PFSK-1 (cell line): ENCODE measurements around the gene PREP.

ENCODE experiments used
- FOXP2 ChIP-seq: optimal IDR thresholded peaks from 2 replicates; pipeline ENCODE3; 2011; ENCODE audit warnings: borderline replicate concordance, control low read depth, inconsistent platforms; ENCODE audit not compliant: insufficient read depth; ENCODE audit errors: extremely low read length, extremely low read depth
- POLR2AphosphoS5 ChIP-seq: IDR thresholded peaks from 2 replicates; pipeline ENCODE4 v1.6.1; 2012; ENCODE audit warnings: low read depth, mild to moderate bottlenecking, control low read depth, low read length, moderate library complexity
- REST ChIP-seq, 2 experiments: IDR thresholded peaks; 2 replicates each; pipeline versions ENCODE4 v1.6.1 to v1.8.0; 2011 to 2012; ENCODE audit warnings: low read depth in 2 of 2, low read length in 2 of 2, control low read depth in 1 of 2, inconsistent platforms in 1 of 2, mild to moderate bottlenecking in 1 of 2, moderate library complexity in 1 of 2; ENCODE audit not compliant: insufficient read depth in 1 of 2
- SIN3A ChIP-seq: IDR thresholded peaks from 2 replicates; pipeline ENCODE4 v1.6.1; 2012; ENCODE audit warnings: mild to moderate bottlenecking, low read length, moderate library complexity, borderline replicate concordance; ENCODE audit not compliant: insufficient read depth
- TAF1 ChIP-seq: IDR thresholded peaks from 2 replicates; pipeline ENCODE4 v1.6.1; 2012; ENCODE audit warnings: low read length, control low read depth, borderline replicate concordance; ENCODE audit not compliant: insufficient read depth

Gene PREP

GRCh38 chr6:105398859-105399258 lies 4.0 kb downstream of the PREP start:
- no peak for TF ChIP-seq SIN3A
- no peak for TF ChIP-seq FOXP2

DNA sequence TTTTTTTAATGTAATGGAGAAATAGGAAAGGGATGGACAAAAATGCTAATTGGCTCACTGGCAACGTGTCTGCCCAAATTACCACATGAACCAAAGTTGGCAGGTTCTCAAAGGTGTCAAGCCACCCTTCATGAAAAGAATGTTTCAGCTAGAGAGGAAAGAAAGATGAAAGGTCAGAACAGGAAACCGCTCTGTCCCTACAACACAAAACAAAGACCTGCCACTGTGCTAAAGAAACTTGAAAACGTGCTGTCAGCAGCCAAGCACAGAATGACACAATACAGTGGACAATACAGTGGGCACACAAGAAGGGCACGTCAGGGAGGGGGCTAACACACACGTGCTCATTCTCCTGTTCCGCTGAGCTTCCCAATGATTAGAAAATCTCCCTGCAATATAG lies 4.9 kb downstream of the PREP start:
- no peak for TF ChIP-seq FOXP2
- no peak for TF ChIP-seq REST (IDR thresholded peaks at IDR 0.05; ENCODE audit: insufficient read depth in 1 of 2, low read depth in 2 of 2, low read length in 2 of 2)
- no peak for TF ChIP-seq POLR2AphosphoS5
- TF ChIP-seq TAF1 = no peak
- no peak for TF ChIP-seq SIN3A

GRCh38 chr6:105391705-105392104 lies 11.2 kb downstream of the PREP start:
- TF ChIP-seq REST (IDR thresholded peaks at IDR 0.05; ENCODE audit: insufficient read depth in 1 of 2, low read depth in 2 of 2, low read length in 2 of 2) = no peak
- no peak for TF ChIP-seq POLR2AphosphoS5
- TF ChIP-seq FOXP2 = no peak
- no peak for TF ChIP-seq TAF1
- no peak for TF ChIP-seq SIN3A

- TF ChIP-seq FOXP2 = no peak
- no peak for TF ChIP-seq SIN3A
- no peak for TF ChIP-seq POLR2AphosphoS5
- TF ChIP-seq REST (IDR thresholded peaks at IDR 0.05; ENCODE audit: insufficient read depth in 1 of 2, low read depth in 2 of 2, low read length in 2 of 2) = no peak
- no peak for TF ChIP-seq TAF1
Observed at GRCh38 chr6:105389543-105389942, 13.3 kb downstream of the PREP start.

- TF ChIP-seq TAF1 (no peak), POLR2AphosphoS5 (no peak), SIN3A (no peak), REST (IDR thresholded peaks at IDR 0.05; ENCODE audit: insufficient read depth in 1 of 2, low read depth in 2 of 2, low read length in 2 of 2) (no peak), FOXP2 (no peak)
Observed at GRCh38 chr6:105388392-105388791, 14.5 kb downstream of the PREP start.
